GM23338 (cell line): ENCODE data around the gene GCH1.

Source experiments
- EZH2 ChIP-seq: fragments of 200-600 bp; sonication (generic); IDR thresholded peaks from one replicate; pipeline ENCODE4 v1.8.0; 2017; ENCODE audit warnings: antibody characterized with exemption, mild to moderate bottlenecking, low read depth; ENCODE audit not compliant: unreplicated experiment
- EZH2phosphoT487 ChIP-seq: fragments of 200-600 bp; sonication (generic); IDR thresholded peaks from one replicate; pipeline ENCODE4 v1.8.1; 2018; ENCODE audit warnings: antibody characterized with exemption; ENCODE audit not compliant: unreplicated experiment
- POLR2AphosphoS5 ChIP-seq: IDR thresholded peaks from 2 replicates; pipeline ENCODE4 v1.6.1; 2016; ENCODE audit warnings: antibody characterized with exemption, low read depth
- TF ChIP-seq, protein P1 (sequence below), 2 experiments: fragments of 200-600 bp in 1 of 2; sonication (generic) in 1 of 2; conservative IDR thresholded peaks; 2 replicates each; pipeline versions ENCODE4 v1.5.1 to v1.6.1; 2016 to 2017; ENCODE audit warnings: antibody characterized with exemption in 2 of 2, low read depth in 2 of 2, mild to moderate bottlenecking in 2 of 2, moderate library complexity in 1 of 2
- TF ChIP-seq, protein P2 (sequence below): IDR thresholded peaks from one replicate; pipeline ENCODE4 v1.6.1; 2018; ENCODE audit warnings: antibody characterized with exemption; ENCODE audit not compliant: unreplicated experiment

DNA sequence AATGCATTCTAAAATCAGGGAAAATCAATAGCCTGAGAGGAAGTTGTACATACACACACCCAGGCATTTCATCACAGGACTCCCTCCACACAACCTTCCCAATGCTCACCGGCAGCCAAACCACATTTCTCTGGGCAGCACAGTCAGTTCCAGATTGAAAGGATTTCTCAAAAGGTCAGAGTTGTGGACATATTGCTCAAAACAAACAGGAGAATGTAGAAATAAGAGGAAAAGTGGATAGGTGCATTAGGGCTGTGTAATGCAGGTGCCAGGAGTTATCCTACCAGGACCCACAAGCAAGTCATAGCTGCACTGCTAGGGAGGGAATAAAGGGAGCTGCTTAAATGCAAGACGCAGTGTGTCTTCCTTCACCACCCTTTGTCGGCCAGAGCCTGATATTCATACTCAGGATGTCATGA, 62.9 kb downstream of the GCH1 start:
- TF ChIP-seq, protein P1, sequence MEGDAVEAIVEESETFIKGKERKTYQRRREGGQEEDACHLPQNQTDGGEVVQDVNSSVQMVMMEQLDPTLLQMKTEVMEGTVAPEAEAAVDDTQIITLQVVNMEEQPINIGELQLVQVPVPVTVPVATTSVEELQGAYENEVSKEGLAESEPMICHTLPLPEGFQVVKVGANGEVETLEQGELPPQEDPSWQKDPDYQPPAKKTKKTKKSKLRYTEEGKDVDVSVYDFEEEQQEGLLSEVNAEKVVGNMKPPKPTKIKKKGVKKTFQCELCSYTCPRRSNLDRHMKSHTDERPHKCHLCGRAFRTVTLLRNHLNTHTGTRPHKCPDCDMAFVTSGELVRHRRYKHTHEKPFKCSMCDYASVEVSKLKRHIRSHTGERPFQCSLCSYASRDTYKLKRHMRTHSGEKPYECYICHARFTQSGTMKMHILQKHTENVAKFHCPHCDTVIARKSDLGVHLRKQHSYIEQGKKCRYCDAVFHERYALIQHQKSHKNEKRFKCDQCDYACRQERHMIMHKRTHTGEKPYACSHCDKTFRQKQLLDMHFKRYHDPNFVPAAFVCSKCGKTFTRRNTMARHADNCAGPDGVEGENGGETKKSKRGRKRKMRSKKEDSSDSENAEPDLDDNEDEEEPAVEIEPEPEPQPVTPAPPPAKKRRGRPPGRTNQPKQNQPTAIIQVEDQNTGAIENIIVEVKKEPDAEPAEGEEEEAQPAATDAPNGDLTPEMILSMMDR (conservative IDR thresholded peaks at IDR 0.05; ENCODE audit: low read depth in 2 of 2), result no peak
- TF ChIP-seq, protein P2, sequence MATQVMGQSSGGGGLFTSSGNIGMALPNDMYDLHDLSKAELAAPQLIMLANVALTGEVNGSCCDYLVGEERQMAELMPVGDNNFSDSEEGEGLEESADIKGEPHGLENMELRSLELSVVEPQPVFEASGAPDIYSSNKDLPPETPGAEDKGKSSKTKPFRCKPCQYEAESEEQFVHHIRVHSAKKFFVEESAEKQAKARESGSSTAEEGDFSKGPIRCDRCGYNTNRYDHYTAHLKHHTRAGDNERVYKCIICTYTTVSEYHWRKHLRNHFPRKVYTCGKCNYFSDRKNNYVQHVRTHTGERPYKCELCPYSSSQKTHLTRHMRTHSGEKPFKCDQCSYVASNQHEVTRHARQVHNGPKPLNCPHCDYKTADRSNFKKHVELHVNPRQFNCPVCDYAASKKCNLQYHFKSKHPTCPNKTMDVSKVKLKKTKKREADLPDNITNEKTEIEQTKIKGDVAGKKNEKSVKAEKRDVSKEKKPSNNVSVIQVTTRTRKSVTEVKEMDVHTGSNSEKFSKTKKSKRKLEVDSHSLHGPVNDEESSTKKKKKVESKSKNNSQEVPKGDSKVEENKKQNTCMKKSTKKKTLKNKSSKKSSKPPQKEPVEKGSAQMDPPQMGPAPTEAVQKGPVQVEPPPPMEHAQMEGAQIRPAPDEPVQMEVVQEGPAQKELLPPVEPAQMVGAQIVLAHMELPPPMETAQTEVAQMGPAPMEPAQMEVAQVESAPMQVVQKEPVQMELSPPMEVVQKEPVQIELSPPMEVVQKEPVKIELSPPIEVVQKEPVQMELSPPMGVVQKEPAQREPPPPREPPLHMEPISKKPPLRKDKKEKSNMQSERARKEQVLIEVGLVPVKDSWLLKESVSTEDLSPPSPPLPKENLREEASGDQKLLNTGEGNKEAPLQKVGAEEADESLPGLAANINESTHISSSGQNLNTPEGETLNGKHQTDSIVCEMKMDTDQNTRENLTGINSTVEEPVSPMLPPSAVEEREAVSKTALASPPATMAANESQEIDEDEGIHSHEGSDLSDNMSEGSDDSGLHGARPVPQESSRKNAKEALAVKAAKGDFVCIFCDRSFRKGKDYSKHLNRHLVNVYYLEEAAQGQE, result no peak
- no peak for TF ChIP-seq EZH2
- TF ChIP-seq EZH2phosphoT487, result no peak
- TF ChIP-seq POLR2AphosphoS5, result no peak
